Measurements from ENCODE around the gene LRCH3. TPM values are rescaled to one million over a fixed set of nuclear protein-coding genes. Genes with fewer than 3 reads are reported as not detected.

The LRCH3 gene
- 100 to 1,000 TPM in 1 of 4 donors, 10 to 100 TPM in 3; 34.6 to 160 (median 55.2) TPM for total RNA-seq

GRCh38 chr3:197791113-197791891 is at the start of gene LRCH3:
Gene LRCH3 (plus strand): TSS chr3:197791254. CDS start chr3:197791279, 25 bp downstream.
- no peaks in the 10 kb centered on the region for H3K27me3 ChIP-seq
- peak within 1 kb of the TSS; percentile 80 to 96 (median 88) for H3K4me3 ChIP-seq
- H3K4me1 ChIP-seq: peaks cover 28 to 46% (median 42%) of the 10 kb centered on the region in 4 donors
- H3K9me3 ChIP-seq: no peaks in the 10 kb centered on the region
- peak; percentile 93 for DNase-seq (ENCODE audit: extremely low spot score)
- TF ChIP-seq EP300 (IDR thresholded peaks at IDR 0.05) (no peak), POLR2AphosphoS5 (IDR thresholded peaks at IDR 0.05) (peak; percentile 87 to 88), POLR2A (IDR thresholded peaks at IDR 0.05; ENCODE audit: low read depth) (peak; percentile 23), CTCF (IDR thresholded peaks at IDR 0.05) (peak in 1 of 3 experiments; percentile 5)
- intact Hi-C loops (cut with DNase I): loop anchor here (5.0 kb wide), 1 partner anchor 39 kb away; no protein-coding TSS in a partner anchor
- peak within 1 kb of the TSS; percentile 93 to 98 (median 96) for H3K27ac ChIP-seq (replicated peaks in 1 of 4)
- under 1% methylated on average over 32 of the region's 83 CpGs for WGBS
- peaks cover 0 to 11% (median 4%) of the 10 kb centered on the region in 4 donors for H3K36me3 ChIP-seq

- Histone ChIP-seq H3K27me3 (no peaks in the 10 kb centered on the region), H3K36me3 (no peaks in the 10 kb centered on the region), H3K27ac (replicated peaks in 1 of 4) (no peak overlapping the region), H3K9me3 (no peaks in the 10 kb centered on the region), H3K4me1 (peaks cover 2 to 12% (median 4%) of the 10 kb centered on the region in 4 donors), H3K4me3 (no peak overlapping the region)
- 75% methylated on average over 3 of the region's 3 CpGs for WGBS
- intact Hi-C loops (cut with DNase I): no loop called here
- no peak for DNase-seq (ENCODE audit: extremely low spot score)
- TF ChIP-seq POLR2AphosphoS5 (IDR thresholded peaks at IDR 0.05) (no peak), CTCF (IDR thresholded peaks at IDR 0.05) (no peak)
These were observed 48.3 kb upstream of the LRCH3 start for GRCh38 chr3:197742787-197743186.

- no peaks in the 10 kb centered on the region for H3K27me3 ChIP-seq
- TF ChIP-seq EP300 (IDR thresholded peaks at IDR 0.05) (no peak), POLR2AphosphoS5 (IDR thresholded peaks at IDR 0.05) (no peak), POLR2A (IDR thresholded peaks at IDR 0.05; ENCODE audit: low read depth) (no peak), CTCF (IDR thresholded peaks at IDR 0.05) (no peak)
- 84% methylated on average over 3 of the region's 3 CpGs for WGBS
- intact Hi-C loops (cut with DNase I): no loop called here
- no peak overlapping the region for H3K27ac ChIP-seq (replicated peaks in 1 of 4)
- no peaks in the 10 kb centered on the region for H3K9me3 ChIP-seq
- no peak for DNase-seq (ENCODE audit: extremely low spot score)
- H3K36me3 ChIP-seq: no peaks in the 10 kb centered on the region
- no peak overlapping the region for H3K4me3 ChIP-seq
- H3K4me1 ChIP-seq: peaks cover 9 to 18% (median 12%) of the 10 kb centered on the region in 4 donors
These were observed 44.8 kb upstream of the LRCH3 start for GRCh38 chr3:197746209-197746608.

GRCh38 chr3:197746801-197747237 is 44.2 kb upstream of the LRCH3 start:
- Histone ChIP-seq H3K36me3 (no peaks in the 10 kb centered on the region), H3K4me1 (peaks cover 14 to 24% (median 18%) of the 10 kb centered on the region in 4 donors), H3K27ac (replicated peaks in 1 of 4) (no peak overlapping the region), H3K9me3 (no peaks in the 10 kb centered on the region), H3K4me3 (no peak overlapping the region), H3K27me3 (no peaks in the 10 kb centered on the region)
- no peak for DNase-seq (ENCODE audit: extremely low spot score)
- WGBS: 62% methylated on average over 4 of the region's 4 CpGs
- intact Hi-C loops (cut with DNase I): no loop called here
- TF ChIP-seq EP300 (IDR thresholded peaks at IDR 0.05): no peak
- no peak for TF ChIP-seq POLR2AphosphoS5 (IDR thresholded peaks at IDR 0.05)
- TF ChIP-seq POLR2A (IDR thresholded peaks at IDR 0.05; ENCODE audit: low read depth): no peak
- no peak for TF ChIP-seq CTCF (IDR thresholded peaks at IDR 0.05)

Data from esophagus muscularis mucosa (tissue), 4 donors.